HG02973 (cell line): Measurements from ENCODE around the gene DLGAP3.

ENCODE experiments used
- ATAC-seq: cut with Tn5 transposase; IDR thresholded peaks from one replicate; pipeline ENCODE4 v1.9.1; 2021; ENCODE audit warnings: moderate library complexity; ENCODE audit not compliant: unreplicated experiment

The DLGAP3 gene

GRCh38 chr1:34906222-34906621, 23.2 kb downstream of the DLGAP3 start:
- no peak for ATAC-seq

DNA sequence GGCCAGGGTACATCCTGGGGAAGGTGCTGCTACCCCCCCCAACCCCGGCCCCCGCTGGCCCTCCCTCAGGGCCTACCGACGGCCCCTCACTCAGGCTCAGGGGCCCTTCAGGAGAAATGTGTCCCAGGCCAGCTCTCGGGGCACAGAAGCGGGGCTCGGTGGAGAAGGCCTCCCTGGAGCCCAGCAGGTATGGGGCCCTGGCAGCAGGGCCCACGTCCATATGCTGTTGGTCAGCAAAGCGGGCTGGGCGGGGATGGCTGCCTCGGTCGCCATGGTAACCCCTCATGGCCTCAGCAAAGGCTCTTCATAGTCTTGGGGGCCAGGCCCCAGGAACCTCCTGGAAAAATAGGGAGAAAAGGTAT, 24.4 kb downstream of the DLGAP3 start:
- no peak for ATAC-seq

GRCh38 chr1:34904236-34905097, 25.0 kb downstream of the DLGAP3 start:
- no peak for ATAC-seq

GRCh38 chr1:34901919-34902318, 27.5 kb downstream of the DLGAP3 start:
- ATAC-seq = no peak

DNA sequence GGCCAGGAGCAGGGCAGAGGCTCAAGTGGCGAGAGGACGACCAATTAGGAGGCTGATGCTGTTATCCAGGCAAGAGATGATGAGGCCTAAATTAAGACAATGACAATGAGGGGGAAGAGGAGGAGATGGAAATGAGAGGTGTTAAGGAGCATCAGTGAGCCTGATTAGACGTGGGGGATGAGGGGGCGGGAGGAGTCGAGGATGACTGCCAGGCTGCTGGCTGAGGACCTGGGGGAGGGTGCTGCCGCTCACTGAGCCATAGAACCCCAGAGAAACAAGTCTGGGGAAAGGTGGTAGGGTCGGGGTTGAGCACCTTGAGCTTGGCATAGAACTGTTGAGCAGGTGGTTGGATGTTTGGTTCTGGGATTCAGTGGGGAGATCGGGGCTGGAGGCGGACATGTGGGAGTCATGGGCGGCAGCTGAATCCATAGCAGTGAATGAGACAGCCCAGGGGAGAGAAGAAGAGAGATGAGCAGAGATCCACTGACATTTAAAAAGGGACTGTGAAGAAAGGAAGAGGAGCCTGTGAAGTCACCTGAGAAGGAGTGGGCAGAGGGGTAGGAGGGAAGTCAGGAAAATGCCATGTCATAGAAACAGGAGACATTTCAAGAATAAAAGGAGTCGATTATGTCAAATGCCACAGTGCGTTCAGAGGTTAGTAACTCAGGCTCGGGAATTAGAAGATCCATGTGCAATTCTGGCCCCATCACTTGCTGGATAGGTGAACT, 28.5 kb downstream of the DLGAP3 start:
- no peak for ATAC-seq

DNA sequence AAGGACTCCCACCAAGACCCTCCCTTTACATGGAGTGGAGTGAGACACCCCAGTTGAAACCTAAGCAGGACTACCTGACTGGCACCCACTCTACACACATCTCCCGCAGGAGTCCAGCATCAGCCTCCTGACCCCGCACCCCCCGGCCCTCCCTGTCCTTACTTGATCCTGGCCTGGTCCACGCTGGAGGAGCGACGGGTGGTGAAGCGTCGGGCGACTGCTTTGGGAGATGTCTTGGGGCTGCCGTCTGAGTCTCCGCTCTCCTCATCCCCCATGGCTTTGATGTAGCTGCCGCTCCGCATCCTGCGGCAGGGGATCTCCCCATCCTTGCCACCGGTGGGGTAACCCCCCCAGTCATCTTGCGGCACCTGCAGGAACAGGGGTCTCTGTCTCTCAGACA, 29.5 kb downstream of the DLGAP3 start:
- no peak for ATAC-seq

DNA sequence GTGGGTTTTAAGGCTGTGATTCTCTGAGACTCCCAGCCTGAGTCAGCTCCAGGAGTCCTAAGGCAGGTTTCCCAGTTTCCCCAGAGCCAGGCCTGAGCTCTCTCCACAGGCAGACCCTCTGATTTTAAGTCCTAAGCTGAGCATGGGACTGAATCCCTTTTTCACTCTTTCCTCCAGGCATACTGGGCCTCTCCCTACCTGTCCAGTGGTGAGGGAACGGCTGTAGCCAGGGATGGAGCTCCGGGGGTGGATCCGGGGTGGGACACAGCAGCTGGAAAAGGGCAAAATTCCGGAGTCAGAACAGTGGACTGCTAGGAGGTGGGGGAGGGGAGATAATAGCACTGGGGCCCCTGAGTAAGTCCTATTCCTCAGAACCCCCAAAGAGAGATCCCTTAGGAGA, 30.0 kb downstream of the DLGAP3 start:
- no peak for ATAC-seq

- ATAC-seq = no peak
Measured at GRCh38 chr1:34898330-34898761, 31.1 kb downstream of the DLGAP3 start.

GRCh38 chr1:34896612-34897011, 32.8 kb downstream of the DLGAP3 start:
- no peak for ATAC-seq

- ATAC-seq = no peak
Measured at GRCh38 chr1:34889705-34890104, 39.7 kb downstream of the DLGAP3 start.

DNA sequence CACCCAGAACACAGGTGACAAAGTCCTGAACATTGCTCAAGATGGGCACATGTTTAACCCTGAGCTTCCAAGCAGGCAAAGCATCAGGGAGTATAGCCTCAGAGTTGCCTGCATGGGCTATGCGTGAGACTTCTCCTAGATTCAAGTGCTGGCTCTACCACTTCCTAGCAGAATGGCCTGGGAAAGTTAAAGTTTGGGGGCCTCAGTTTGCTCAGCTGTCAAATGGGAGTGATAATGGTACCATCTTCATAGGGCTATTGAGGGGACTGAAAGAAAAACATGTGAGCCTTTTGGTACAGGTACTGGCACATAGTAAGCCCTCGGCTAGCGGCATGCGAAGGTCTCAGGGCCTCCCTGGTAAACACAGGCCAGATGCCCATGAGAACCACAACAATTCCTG, 41.9 kb downstream of the DLGAP3 start:
- ATAC-seq = no peak

- no peak for ATAC-seq
Measured at GRCh38 chr1:34885405-34886247, 43.8 kb downstream of the DLGAP3 start.

DNA sequence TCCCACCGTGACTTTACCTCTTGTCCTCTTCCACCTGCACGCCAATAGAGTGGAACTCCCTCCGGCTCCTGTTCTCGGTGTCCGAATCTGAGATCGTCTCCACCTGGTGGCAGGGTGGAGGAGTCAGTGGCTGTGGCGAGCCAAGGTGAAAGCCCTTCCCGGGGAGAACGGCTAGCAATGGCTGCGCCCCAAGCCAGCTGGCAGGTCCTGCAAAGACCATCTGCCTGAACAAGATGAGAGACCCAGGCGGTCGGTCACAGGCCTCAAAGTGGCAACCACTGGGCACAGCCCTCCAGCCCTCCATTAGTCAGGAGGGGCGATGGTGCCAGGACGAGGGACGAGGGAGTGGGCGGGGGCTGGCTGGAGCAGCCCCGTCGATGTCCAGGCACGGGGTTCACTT, 44.5 kb downstream of the DLGAP3 start:
- ATAC-seq = no peak

DNA sequence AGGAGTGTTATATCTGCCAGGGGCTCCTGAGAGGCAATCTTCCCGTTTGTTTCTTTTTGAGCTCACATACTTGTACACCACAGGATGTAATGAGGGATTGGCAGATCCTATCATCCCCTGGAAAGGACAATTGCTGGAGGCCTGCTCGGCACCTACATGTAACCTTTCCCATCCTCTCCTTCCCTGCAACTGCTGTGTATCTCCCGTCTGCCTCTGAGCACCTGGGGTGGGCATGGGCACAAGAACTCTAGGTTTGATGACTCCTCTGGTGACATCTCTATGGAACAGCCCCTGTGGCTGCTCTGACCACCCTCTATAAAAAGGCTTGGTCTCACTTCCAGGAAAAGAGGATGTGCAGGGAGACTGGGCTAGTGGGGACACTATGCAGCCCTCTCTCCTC, 44.9 kb downstream of the DLGAP3 start:
- no peak for ATAC-seq

GRCh38 chr1:34879230-34879629, 50.2 kb downstream of the DLGAP3 start:
- no peak for ATAC-seq

- no peak for ATAC-seq
Measured at GRCh38 chr1:34876406-34876805, 53.0 kb downstream of the DLGAP3 start.

GRCh38 chr1:34874296-34874952, 55.0 kb downstream of the DLGAP3 start:
- ATAC-seq = no peak

GRCh38 chr1:34872133-34872503, 57.3 kb downstream of the DLGAP3 start:
- ATAC-seq = no peak

GRCh38 chr1:34871443-34872132, 57.9 kb downstream of the DLGAP3 start:
- ATAC-seq = no peak

- no peak for ATAC-seq
Measured at GRCh38 chr1:34870395-34870794, 59.1 kb downstream of the DLGAP3 start.
